Lung (tissue), 12 donors: ENCODE data around the gene TGFB1I1. TPM values are rescaled to one million over a fixed set of nuclear protein-coding genes. Genes with fewer than 3 reads are reported as not detected.

Experiments
- ATAC-seq: fragments of 200-7000 bp; cut with Tn5 transposase; one replicate; pipeline ENCODE4 v1.9.1; 2020; ENCODE audit warnings: moderate number of reproducible peaks; ENCODE audit not compliant: insufficient read depth, low FRiP score
- DNase-seq, 3 donors: peaks; one replicate each; pipeline ENCODE4 v3.0.0-alpha.2; 2013 to 2017
- H3K27ac ChIP-seq, 2 donors: one replicate each; pipeline ENCODE4 v1.5.1; 2013; ENCODE audit warnings: mild to moderate bottlenecking in 2 of 2, moderate library complexity in 2 of 2, control low read depth in 1 of 2, inconsistent platforms in 1 of 2, low read depth in 1 of 2, low read length in 1 of 2
- H3K27me3 ChIP-seq, 3 donors: one replicate each; pipeline ENCODE4 v1.5.1; 2013; ENCODE audit warnings: low read length in 2 of 3; ENCODE audit not compliant: control insufficient read depth in 3 of 3, insufficient read depth in 3 of 3
- H3K36me3 ChIP-seq, 4 donors: one replicate each; pipeline ENCODE4 v1.5.1; 2013; ENCODE audit warnings: low read length in 4 of 4, mild to moderate bottlenecking in 1 of 4, moderate library complexity in 1 of 4; ENCODE audit not compliant: control insufficient read depth in 4 of 4, insufficient read depth in 4 of 4
- H3K4me1 ChIP-seq, 5 donors: one replicate each; pipeline ENCODE4 v1.5.1; 2013; ENCODE audit warnings: low read length in 5 of 5, mild to moderate bottlenecking in 2 of 5, moderate library complexity in 1 of 5; ENCODE audit not compliant: control insufficient read depth in 5 of 5, insufficient read depth in 5 of 5
- H3K4me3 ChIP-seq: one replicate; pipeline ENCODE4 v1.5.1; 2013; ENCODE audit warnings: mild to moderate bottlenecking, control low read depth, moderate library complexity
- H3K9ac ChIP-seq, 2 donors: one replicate each; pipeline ENCODE4 v1.5.1; 2013; ENCODE audit warnings: low read length in 2 of 2, control low read depth in 1 of 2; ENCODE audit not compliant: insufficient read depth in 1 of 2
- H3K9me3 ChIP-seq, 4 donors: one replicate each; pipeline ENCODE4 v1.5.1; 2013; ENCODE audit warnings: low read length in 3 of 4, mild to moderate bottlenecking in 1 of 4, moderate library complexity in 1 of 4; ENCODE audit not compliant: control insufficient read depth in 4 of 4, insufficient read depth in 3 of 4
- CTCF ChIP-seq: IDR thresholded peaks from 2 replicates; pipeline ENCODE4 v1.5.1; 2012; ENCODE audit warnings: mild to moderate bottlenecking; ENCODE audit errors: control extremely low read depth, extremely low read depth
- WGBS, 2 donors: extraction: QIAGEN DNeasy Blood & Tissue Kit; methylation state at CpG; one replicate each; pipeline ENCODE4 v1.1.7; 2013; 5-methylcytosine and 5-hydroxymethylcytosine counted together
- polyA plus RNA-seq, 2 donors: library from polyadenylated mRNA; stranded (reverse); fragments of 200-250 nt; gene quantifications; one replicate each; pipeline ENCODE4 v1.2.1, GENCODE V29; 2013
- total RNA-seq, 2 donors: library from RNA; depleted of rRNA in 1 of 2; stranded (reverse); fragments of >200 nt in 1 of 2; gene quantifications; one replicate each; pipeline ENCODE4 v1.2.1, GENCODE V29; 2014 to 2021
- donor health status: control.
- donor health status: control.
- donor health status: Bipolar disorder and iron deficiency.
- donor health status: healthy.
- donor health status: DM: yes; HTN: yes; CAD: no.

Gene TGFB1I1
- total and polyA plus RNA-seq, 4 donors, result 25.1 to 58.9 (median 37.6) TPM

DNA sequence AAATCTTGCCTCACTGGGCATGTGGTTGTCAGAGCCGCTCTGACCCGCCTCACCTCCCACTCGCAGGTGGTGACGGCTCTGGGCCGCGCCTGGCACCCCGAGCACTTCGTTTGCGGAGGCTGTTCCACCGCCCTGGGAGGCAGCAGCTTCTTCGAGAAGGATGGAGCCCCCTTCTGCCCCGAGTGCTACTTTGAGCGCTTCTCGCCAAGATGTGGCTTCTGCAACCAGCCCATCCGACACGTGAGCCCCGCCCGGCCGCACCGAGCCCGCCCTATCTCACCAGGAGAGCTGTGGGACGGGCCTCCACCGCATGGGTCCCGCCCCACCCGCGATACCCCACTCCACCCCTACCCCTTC lies 4.0 kb downstream of the TGFB1I1 start:
- no peaks in the 10 kb centered on the region for H3K9me3 ChIP-seq
- H3K4me1 ChIP-seq, result peaks cover 0 to 20% (median 8%) of the 10 kb centered on the region in 5 donors
- no peaks in the 10 kb centered on the region for H3K27me3 ChIP-seq
- 61 to 80% methylated on average over 26 of the region's 26 CpGs for WGBS, 2 donors
- DNase-seq (no peak), ATAC-seq (no peak)
- no peak overlapping the region for H3K27ac ChIP-seq
- peaks cover 6 to 23% (median 17%) of the 10 kb centered on the region in 4 donors for H3K36me3 ChIP-seq
- no peak overlapping the region for H3K4me3 ChIP-seq
- no peak overlapping the region for H3K9ac ChIP-seq
- no peak for TF ChIP-seq CTCF

GRCh38 chr16:31476303-31477219 lies 4.6 kb downstream of the TGFB1I1 start:
- no peak for TF ChIP-seq CTCF
- H3K9ac ChIP-seq, result no peak overlapping the region
- peaks cover 0 to 14% (median 3%) of the 10 kb centered on the region in 5 donors for H3K4me1 ChIP-seq
- H3K27me3 ChIP-seq, result no peaks in the 10 kb centered on the region
- peaks cover 6 to 23% (median 17%) of the 10 kb centered on the region in 4 donors for H3K36me3 ChIP-seq
- 40 to 44% methylated on average over 64 to 68 of the region's 68 CpGs for WGBS, 2 donors
- ATAC-seq (peak; percentile 59), DNase-seq (peak; percentile 36 to 62 (median 48))
- peak overlapping the region in 1 of 2 donors; percentile 86 for H3K27ac ChIP-seq
- H3K4me3 ChIP-seq, result peak overlapping the region; percentile 10
- no peaks in the 10 kb centered on the region for H3K9me3 ChIP-seq

- TF ChIP-seq CTCF, result no peak
- WGBS, 2 donors, result 41 to 47% methylated on average over 58 to 67 of the region's 67 CpGs
- peak; percentile 49 for ATAC-seq
- H3K27me3 ChIP-seq, result no peaks in the 10 kb centered on the region
- peak overlapping the region; percentile 5 for H3K4me3 ChIP-seq
- peaks cover 6 to 23% (median 17%) of the 10 kb centered on the region in 4 donors for H3K36me3 ChIP-seq
- H3K27ac ChIP-seq, result peak overlapping the region in 1 of 2 donors; percentile 86
- no peak overlapping the region for H3K9ac ChIP-seq
- H3K9me3 ChIP-seq, result no peaks in the 10 kb centered on the region
- peaks cover 0 to 13% (median 3%) of the 10 kb centered on the region in 5 donors for H3K4me1 ChIP-seq
- DNase-seq, result peak; percentile 34 to 66 (median 52)
These were observed 5.6 kb downstream of the TGFB1I1 start for GRCh38 chr16:31477220-31478216.
